Activated naive CD8-positive, alpha-beta T cell treated with anti-CD3 and anti-CD28 coated beads for 36 hours (primary cell): Measurements from ENCODE around the gene ZNF416. TPM values are rescaled to one million over a fixed set of nuclear protein-coding genes. Genes with fewer than 3 reads are reported as not detected.
A peak's percentile ranks its signal among the peaks of the same experiment; 100 is the strongest.

Experiments used
- DNase-seq: peaks from one replicate; pipeline ENCODE4 v3.0.0; 2021
- H3K27ac Mint-ChIP-seq: one replicate; pipeline ENCODE4 v1.8.0; 2022; ENCODE audit warnings: mild to moderate bottlenecking, moderate library complexity, mixed read lengths
- H3K27me3 Mint-ChIP-seq: one replicate; pipeline ENCODE4 v1.8.0; 2022; ENCODE audit warnings: mild to moderate bottlenecking, mixed read lengths
- H3K36me3 Mint-ChIP-seq: one replicate; pipeline ENCODE4 v1.8.0; 2021; ENCODE audit warnings: mild to moderate bottlenecking, mixed read lengths
- H3K4me1 Mint-ChIP-seq: one replicate; pipeline ENCODE4 v1.8.0; 2021; ENCODE audit warnings: mixed read lengths
- H3K4me3 Mint-ChIP-seq: one replicate; pipeline ENCODE4 v1.8.0; 2022; ENCODE audit warnings: mild to moderate bottlenecking, moderate library complexity, mixed read lengths
- H3K9me3 Mint-ChIP-seq: one replicate; pipeline ENCODE4 v1.8.0; 2022; ENCODE audit warnings: mixed read lengths
- total RNA-seq, 2 experiments: library from RNA; stranded (reverse); gene quantifications; one replicate each; pipeline ENCODE4 v1.2.3, GENCODE V29; 2021

ZNF416 gene
- total RNA-seq, 2 experiments from 2014 or later: 5.9 to 7.0 TPM

GRCh38 chr19:57572415-57572947 is 6.2 kb downstream of the ZNF416 start:
- Mint-ChIP-seq H3K27me3 (no peaks in the 10 kb centered on the region), H3K27ac (no peak overlapping the region), H3K4me3 (no peak overlapping the region), H3K9me3 (peaks cover 76% of the 10 kb centered on the region), H3K36me3 (peaks cover 75% of the 10 kb centered on the region), H3K4me1 (peaks cover 3% of the 10 kb centered on the region)
- DNase-seq: no peak

GRCh38 chr19:57570707-57571106 is 8.0 kb downstream of the ZNF416 start:
- Mint-ChIP-seq H3K27me3 (no peaks in the 10 kb centered on the region), H3K4me3 (no peak overlapping the region), H3K9me3 (peaks cover 75% of the 10 kb centered on the region), H3K4me1 (no peaks in the 10 kb centered on the region), H3K36me3 (peaks cover 60% of the 10 kb centered on the region), H3K27ac (no peak overlapping the region)
- DNase-seq: no peak

GRCh38 chr19:57566396-57567265 is 12.1 kb downstream of the ZNF416 start:
- no peaks in the 10 kb centered on the region for H3K27me3 Mint-ChIP-seq
- DNase-seq: peak; percentile 9
- H3K4me3 Mint-ChIP-seq: no peak overlapping the region
- H3K9me3 Mint-ChIP-seq: peaks cover 65% of the 10 kb centered on the region
- no peak overlapping the region for H3K27ac Mint-ChIP-seq
- H3K4me1 Mint-ChIP-seq: no peaks in the 10 kb centered on the region
- peaks cover 31% of the 10 kb centered on the region for H3K36me3 Mint-ChIP-seq

- Mint-ChIP-seq H3K9me3 (peaks cover 56% of the 10 kb centered on the region), H3K27me3 (peaks cover 5% of the 10 kb centered on the region), H3K4me3 (no peak overlapping the region), H3K4me1 (peaks cover 15% of the 10 kb centered on the region), H3K36me3 (peaks cover 31% of the 10 kb centered on the region), H3K27ac (no peak overlapping the region)
- no peak for DNase-seq
These were observed 15.2 kb downstream of the ZNF416 start for GRCh38 chr19:57563547-57563946.

- Mint-ChIP-seq H3K27me3 (peaks cover 5% of the 10 kb centered on the region), H3K4me1 (peaks cover 29% of the 10 kb centered on the region), H3K27ac (peak overlapping the region; percentile 92), H3K9me3 (peaks cover 31% of the 10 kb centered on the region), H3K36me3 (peaks cover 55% of the 10 kb centered on the region), H3K4me3 (peak overlapping the region; percentile 94)
- DNase-seq: peak; percentile 5
These were observed 18.6 kb downstream of the ZNF416 start for GRCh38 chr19:57560049-57560491.

GRCh38 chr19:57559404-57560025 is 19.2 kb downstream of the ZNF416 start, which contains the start of gene ZNF550:
ZNF550 (minus strand) TSS chr19:57559863; CDS start chr19:57559682, 181 bp downstream.
- Mint-ChIP-seq H3K9me3 (peaks cover 34% of the 10 kb centered on the region), H3K4me1 (peaks cover 29% of the 10 kb centered on the region), H3K27me3 (peaks cover 5% of the 10 kb centered on the region), H3K27ac (peak within 1 kb of the TSS; percentile 92), H3K36me3 (peaks cover 60% of the 10 kb centered on the region), H3K4me3 (peak within 1 kb of the TSS; percentile 94)
- peak; percentile 87 for DNase-seq

GRCh38 chr19:57559008-57559403 is 19.7 kb downstream of the ZNF416 start:
- peaks cover 32% of the 10 kb centered on the region for H3K9me3 Mint-ChIP-seq
- peaks cover 65% of the 10 kb centered on the region for H3K36me3 Mint-ChIP-seq
- peak overlapping the region; percentile 92 for H3K27ac Mint-ChIP-seq

GRCh38 chr19:57558525-57558924 is 20.2 kb downstream of the ZNF416 start:
- Mint-ChIP-seq H3K4me3 (peak overlapping the region; percentile 94), H3K36me3 (peaks cover 67% of the 10 kb centered on the region), H3K4me1 (peaks cover 29% of the 10 kb centered on the region), H3K27ac (peak overlapping the region; percentile 92), H3K9me3 (peaks cover 32% of the 10 kb centered on the region), H3K27me3 (peaks cover 5% of the 10 kb centered on the region)
- DNase-seq: no peak

More at GRCh38 chr19:57559008-57559403, 19.7 kb downstream of the ZNF416 start:
- DNase-seq: peak; percentile 24
- Mint-ChIP-seq H3K27me3 (peaks cover 5% of the 10 kb centered on the region), H3K4me1 (peaks cover 29% of the 10 kb centered on the region), H3K4me3 (peak overlapping the region; percentile 94)

- Mint-ChIP-seq H3K27me3 (peaks cover 5% of the 10 kb centered on the region), H3K9me3 (peaks cover 36% of the 10 kb centered on the region), H3K4me1 (peaks cover 29% of the 10 kb centered on the region), H3K4me3 (no peak overlapping the region), H3K36me3 (peaks cover 75% of the 10 kb centered on the region), H3K27ac (no peak overlapping the region)
- no peak for DNase-seq
These were observed 21.1 kb downstream of the ZNF416 start for GRCh38 chr19:57557659-57558058.

- H3K9me3 Mint-ChIP-seq: peaks cover 59% of the 10 kb centered on the region
- peaks cover 7% of the 10 kb centered on the region for H3K4me1 Mint-ChIP-seq
- no peak overlapping the region for H3K27ac Mint-ChIP-seq
- no peak for DNase-seq
- no peak overlapping the region for H3K4me3 Mint-ChIP-seq
- peaks cover 99% of the 10 kb centered on the region for H3K36me3 Mint-ChIP-seq
- H3K27me3 Mint-ChIP-seq: no peaks in the 10 kb centered on the region
These were observed 26.3 kb downstream of the ZNF416 start for GRCh38 chr19:57552432-57552831.

- Mint-ChIP-seq H3K36me3 (peaks cover 98% of the 10 kb centered on the region), H3K4me3 (no peak overlapping the region), H3K4me1 (no peaks in the 10 kb centered on the region), H3K27ac (no peak overlapping the region), H3K27me3 (no peaks in the 10 kb centered on the region), H3K9me3 (peaks cover 67% of the 10 kb centered on the region)
- no peak for DNase-seq
These were observed 32.2 kb downstream of the ZNF416 start for GRCh38 chr19:57546513-57546912.

GRCh38 chr19:57537953-57538547 is 40.7 kb downstream of the ZNF416 start:
- Mint-ChIP-seq H3K27ac (no peak overlapping the region), H3K4me3 (no peak overlapping the region), H3K4me1 (no peaks in the 10 kb centered on the region), H3K9me3 (peaks cover 79% of the 10 kb centered on the region), H3K36me3 (peaks cover 98% of the 10 kb centered on the region), H3K27me3 (no peaks in the 10 kb centered on the region)
- DNase-seq: no peak

- peaks cover 48% of the 10 kb centered on the region for H3K36me3 Mint-ChIP-seq
These were observed 51.4 kb downstream of the ZNF416 start, which contains the start of gene ZNF549 for GRCh38 chr19:57527136-57527881. ZNF549 (plus strand) TSS chr19:57527356; CDS start chr19:57527574, 218 bp downstream.

More at GRCh38 chr19:57527136-57527881, 51.4 kb downstream of the ZNF416 start, which contains the start of gene ZNF549:
- Mint-ChIP-seq H3K27ac (peak within 1 kb of the TSS; percentile 93), H3K4me1 (peaks cover 15% of the 10 kb centered on the region), H3K9me3 (peaks cover 28% of the 10 kb centered on the region), H3K27me3 (no peaks in the 10 kb centered on the region), H3K4me3 (peak within 1 kb of the TSS; percentile 93)
- peak; percentile 93 for DNase-seq
